Transverse colon (tissue), 4 donors: ENCODE measurements around the gene TNFSF13. TPM values are rescaled to one million over a fixed set of nuclear protein-coding genes. Genes with fewer than 3 reads are reported as not detected.
A peak's percentile ranks its signal among the peaks of the same experiment; 100 is the strongest.

Source experiments
- DNase-seq: peaks from one replicate; pipeline ENCODE4 v3.0.0-alpha.2; 2019
- H3K27ac ChIP-seq, 4 donors: fragments of 200-600 bp; sonication (generic); 2 replicates each; pipeline ENCODE4 v1.5.1; 2016 to 2018; ENCODE audit warnings: inconsistent platforms in 4 of 4
- H3K27me3 ChIP-seq: fragments of 200-600 bp; sonication (generic); 2 replicates; pipeline ENCODE4 v1.5.1; 2017; ENCODE audit warnings: inconsistent platforms
- H3K36me3 ChIP-seq, 4 donors: fragments of 200-600 bp; sonication (generic); 2 replicates each; pipeline ENCODE4 v1.5.1; 2017 to 2019; ENCODE audit warnings: inconsistent platforms in 4 of 4
- H3K4me1 ChIP-seq, 4 donors: fragments of 200-600 bp; sonication (generic); 2 replicates each; pipeline ENCODE4 v1.5.1; 2017 to 2020; ENCODE audit warnings: inconsistent platforms in 4 of 4
- H3K4me3 ChIP-seq, 4 donors: fragments of 200-600 bp; sonication (generic); 1 replicate in 1 of 4; 2 replicates in 3 of 4; pipeline versions ENCODE4 v1.5.1 to v1.6.1; 2017 to 2019; ENCODE audit warnings: inconsistent platforms in 4 of 4
- H3K9me3 ChIP-seq, 2 donors: fragments of 200-600 bp; sonication (generic); 2 replicates each; pipeline ENCODE4 v1.5.1; 2017 to 2019; ENCODE audit warnings: inconsistent platforms in 2 of 2
- EP300 ChIP-seq: sonication (generic); formaldehyde crosslinking; IDR thresholded peaks from one replicate; pipeline ENCODE4 v1.6.1; 2017; ENCODE audit warnings: antibody characterized with exemption, low read depth
- POLR2A ChIP-seq: fragments of 450-650 bp; IDR thresholded peaks from one replicate; pipeline ENCODE4 v1.6.1; 2016; ENCODE audit warnings: antibody characterized with exemption, mild to moderate bottlenecking, moderate library complexity
- POLR2AphosphoS5 ChIP-seq, 3 donors: sonication (generic); formaldehyde crosslinking; IDR thresholded peaks; one replicate each; pipeline ENCODE4 v1.6.1; 2016; ENCODE audit warnings: antibody characterized with exemption in 3 of 3
- WGBS, 2 donors: methylation state at CpG; one replicate each; pipeline ENCODE4 v1.1.5; 2018; ENCODE audit warnings: low coverage in 1 of 2; 5-methylcytosine and 5-hydroxymethylcytosine counted together
- in situ Hi-C, 4 donors: fragments of 200-750 bp; cut with MboI; loops; one replicate each; pipeline versions ENCODE4 v1.15.0 to v1.15.1; 2017; ENCODE audit warnings: low sequenced_read_pairs in 3 of 4, low pct_ligation_motif_present in 1 of 4, low pct_unique_long_range_greater_than_20kb in 1 of 4
- intact Hi-C: fragments of 100-400 bp; cut with DNase I; formaldehyde crosslinking; loops from one replicate; pipeline ENCODE4 v1.15.1; 2023; ENCODE audit warnings: low total_unique reads
- total RNA-seq, 4 donors: library from RNA; depleted of rRNA; stranded (reverse); fragments of >200 nt; gene quantifications; one replicate each; pipeline ENCODE4 v1.1.0, GENCODE V29; 2016
- TF ChIP-seq, protein P1 (sequence below), 5 experiments: fragments of 200-600 bp in 3 of 5; fragments of 450-650 bp in 2 of 5; sonication (generic) in 3 of 5; IDR thresholded peaks; 1 replicate in 2 of 5; 2 replicates in 3 of 5; pipeline ENCODE4 v1.5.1; 2016 to 2017; ENCODE audit warnings: antibody characterized with exemption in 5 of 5, inconsistent platforms in 3 of 5, mild to moderate bottlenecking in 2 of 5, moderate library complexity in 1 of 5

TNFSF13 gene, protein sequence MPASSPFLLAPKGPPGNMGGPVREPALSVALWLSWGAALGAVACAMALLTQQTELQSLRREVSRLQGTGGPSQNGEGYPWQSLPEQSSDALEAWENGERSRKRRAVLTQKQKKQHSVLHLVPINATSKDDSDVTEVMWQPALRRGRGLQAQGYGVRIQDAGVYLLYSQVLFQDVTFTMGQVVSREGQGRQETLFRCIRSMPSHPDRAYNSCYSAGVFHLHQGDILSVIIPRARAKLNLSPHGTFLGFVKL
- total RNA-seq = 10 to 100 TPM; 19.7 to 94.3 (median 59.8) TPM

DNA sequence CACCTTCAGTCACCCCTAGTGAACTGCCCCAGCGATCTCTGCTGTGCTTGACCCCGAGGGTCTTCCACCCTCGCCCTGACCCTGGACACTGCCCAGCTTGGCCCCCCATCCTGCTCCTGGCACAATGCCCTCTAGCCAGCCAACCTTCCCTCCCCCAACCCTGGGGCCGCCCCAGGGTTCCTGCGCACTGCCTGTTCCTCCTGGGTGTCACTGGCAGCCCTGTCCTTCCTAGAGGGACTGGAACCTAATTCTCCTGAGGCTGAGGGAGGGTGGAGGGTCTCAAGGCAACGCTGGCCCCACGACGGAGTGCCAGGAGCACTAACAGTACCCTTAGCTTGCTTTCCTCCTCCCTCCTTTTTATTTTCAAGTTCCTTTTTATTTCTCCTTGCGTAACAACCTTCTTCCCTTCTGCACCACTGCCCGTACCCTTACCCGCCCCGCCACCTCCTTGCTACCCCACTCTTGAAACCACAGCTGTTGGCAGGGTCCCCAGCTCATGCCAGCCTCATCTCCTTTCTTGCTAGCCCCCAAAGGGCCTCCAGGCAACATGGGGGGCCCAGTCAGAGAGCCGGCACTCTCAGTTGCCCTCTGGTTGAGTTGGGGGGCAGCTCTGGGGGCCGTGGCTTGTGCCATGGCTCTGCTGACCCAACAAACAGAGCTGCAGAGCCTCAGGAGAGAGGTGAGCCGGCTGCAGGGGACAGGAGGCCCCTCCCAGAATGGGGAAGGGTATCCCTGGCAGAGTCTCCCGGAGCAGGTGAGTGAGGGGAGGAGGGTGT, at the start of gene TNFSF13:
Gene TNFSF13, plus strand, starts transcription at position 207 of the 776 bp plus-strand sequence. Its CDS starts 290 bp downstream, at position 497.
- Histone ChIP-seq H3K36me3 (peaks cover 0 to 4% (median 0%) of the 10 kb centered on the region in 4 donors), H3K9me3 (no peaks in the 10 kb centered on the region), H3K4me1 (peaks cover 43 to 62% (median 60%) of the 10 kb centered on the region in 4 donors), H3K27ac (peak within 1 kb of the TSS; percentile 93 to 98 (median 98)), H3K27me3 (no peaks in the 10 kb centered on the region), H3K4me3 (peak within 1 kb of the TSS; percentile 15 to 98 (median 35))
- intact Hi-C loops (loop anchor here (5.0 to 10.0 kb wide), 2 partner anchors 41 to 204 kb away; partner anchors contain the start of genes KCTD11 and TMEM95), in situ Hi-C loops (no loop called here)
- peak in 1 of 3 donors; percentile 31 for TF ChIP-seq POLR2AphosphoS5 (IDR thresholded peaks at IDR 0.05)
- TF ChIP-seq, protein P1, sequence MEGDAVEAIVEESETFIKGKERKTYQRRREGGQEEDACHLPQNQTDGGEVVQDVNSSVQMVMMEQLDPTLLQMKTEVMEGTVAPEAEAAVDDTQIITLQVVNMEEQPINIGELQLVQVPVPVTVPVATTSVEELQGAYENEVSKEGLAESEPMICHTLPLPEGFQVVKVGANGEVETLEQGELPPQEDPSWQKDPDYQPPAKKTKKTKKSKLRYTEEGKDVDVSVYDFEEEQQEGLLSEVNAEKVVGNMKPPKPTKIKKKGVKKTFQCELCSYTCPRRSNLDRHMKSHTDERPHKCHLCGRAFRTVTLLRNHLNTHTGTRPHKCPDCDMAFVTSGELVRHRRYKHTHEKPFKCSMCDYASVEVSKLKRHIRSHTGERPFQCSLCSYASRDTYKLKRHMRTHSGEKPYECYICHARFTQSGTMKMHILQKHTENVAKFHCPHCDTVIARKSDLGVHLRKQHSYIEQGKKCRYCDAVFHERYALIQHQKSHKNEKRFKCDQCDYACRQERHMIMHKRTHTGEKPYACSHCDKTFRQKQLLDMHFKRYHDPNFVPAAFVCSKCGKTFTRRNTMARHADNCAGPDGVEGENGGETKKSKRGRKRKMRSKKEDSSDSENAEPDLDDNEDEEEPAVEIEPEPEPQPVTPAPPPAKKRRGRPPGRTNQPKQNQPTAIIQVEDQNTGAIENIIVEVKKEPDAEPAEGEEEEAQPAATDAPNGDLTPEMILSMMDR (IDR thresholded peaks at IDR 0.05) = no peak
- peak; percentile 75 for DNase-seq
- WGBS, 2 donors = 3 to 29% methylated on average over 5 to 16 of the region's 16 CpGs

DNA sequence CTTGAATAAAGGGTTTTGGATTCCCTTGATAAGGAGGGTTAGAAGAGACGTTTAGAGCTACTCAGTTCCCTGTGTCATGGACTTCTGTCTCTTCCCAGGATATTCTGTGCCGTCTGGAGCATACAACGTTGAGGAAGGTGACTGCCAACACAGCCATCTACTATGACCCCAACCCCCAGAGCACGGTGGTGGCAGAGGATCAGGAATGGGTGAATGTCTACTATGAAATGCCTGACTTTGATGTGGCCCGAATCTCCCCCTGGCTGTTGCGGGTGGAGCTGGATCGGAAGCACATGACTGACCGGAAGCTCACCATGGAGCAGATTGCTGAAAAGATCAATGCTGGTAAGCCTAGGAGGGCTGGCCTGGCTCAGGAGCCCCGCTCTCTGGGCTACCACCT, 49.7 kb upstream of the TNFSF13 start:
- no peak overlapping the region for H3K27ac ChIP-seq
- intact Hi-C loops = no loop called here
- H3K36me3 ChIP-seq = peaks cover 0 to 68% (median 32%) of the 10 kb centered on the region in 4 donors
- no peak overlapping the region for H3K4me3 ChIP-seq
- no peaks in the 10 kb centered on the region for H3K27me3 ChIP-seq
- WGBS, 2 donors = 85 to 96% methylated on average over 5 to 9 of the region's 9 CpGs
- peaks cover 0 to 7% (median 0%) of the 10 kb centered on the region in 4 donors for H3K4me1 ChIP-seq
- H3K9me3 ChIP-seq = no peaks in the 10 kb centered on the region
- no peak for DNase-seq
- in situ Hi-C loops = no loop called here
- TF ChIP-seq POLR2A (no peak), POLR2AphosphoS5 (IDR thresholded peaks at IDR 0.05) (no peak), EP300 (no peak)
- TF ChIP-seq, protein P1 (IDR thresholded peaks at IDR 0.05) = no peak

DNA sequence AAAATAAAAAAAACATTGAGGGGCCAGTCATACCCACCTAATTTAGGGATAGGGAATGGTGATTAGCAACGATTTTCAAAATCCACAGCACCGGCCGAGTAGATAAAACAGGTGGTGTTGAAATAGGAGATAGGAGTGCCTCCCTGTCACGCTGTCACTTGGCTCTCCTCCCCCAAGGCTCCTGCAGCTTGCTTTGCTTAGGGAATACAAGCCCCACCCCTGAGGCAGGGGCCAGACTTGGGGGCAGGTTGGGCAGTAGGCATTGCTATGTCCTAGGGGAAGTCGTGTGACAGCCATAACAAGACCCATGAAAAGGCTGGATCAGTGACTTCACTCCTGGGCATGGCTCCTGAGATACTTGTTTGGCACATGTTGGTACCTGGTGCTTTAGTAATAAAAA, 48.6 kb upstream of the TNFSF13 start:
- 75 to 85% methylated on average over 2 to 5 of the region's 5 CpGs for WGBS, 2 donors
- intact Hi-C loops = no loop called here
- H3K36me3 ChIP-seq = peaks cover 0 to 66% (median 30%) of the 10 kb centered on the region in 4 donors
- no peak for TF ChIP-seq POLR2AphosphoS5 (IDR thresholded peaks at IDR 0.05)
- TF ChIP-seq POLR2A = no peak
- TF ChIP-seq, protein P1 (IDR thresholded peaks at IDR 0.05) = no peak
- no peak for TF ChIP-seq EP300
- no peak overlapping the region for H3K4me3 ChIP-seq
- no peaks in the 10 kb centered on the region for H3K9me3 ChIP-seq
- no peaks in the 10 kb centered on the region for H3K27me3 ChIP-seq
- in situ Hi-C loops = no loop called here
- H3K27ac ChIP-seq = no peak overlapping the region
- no peak for DNase-seq
- H3K4me1 ChIP-seq = peaks cover 0 to 8% (median under 1%) of the 10 kb centered on the region in 4 donors

DNA sequence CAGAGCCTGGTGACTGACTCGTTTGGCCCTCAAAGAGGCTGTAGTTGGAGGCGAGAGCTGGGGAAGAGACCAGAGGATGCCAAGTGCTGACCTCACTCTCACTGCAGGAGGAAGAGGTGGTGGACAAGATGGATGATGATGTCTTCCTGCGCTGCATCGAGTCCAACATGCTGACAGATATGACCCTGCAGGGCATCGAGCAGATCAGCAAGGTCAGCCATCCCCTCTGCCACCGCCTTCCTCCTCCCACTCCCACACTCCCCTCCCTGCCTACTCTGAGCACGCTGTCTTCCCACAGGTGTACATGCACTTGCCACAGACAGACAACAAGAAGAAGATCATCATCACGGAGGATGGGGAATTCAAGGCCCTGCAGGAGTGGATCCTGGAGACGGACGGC, 47.4 kb upstream of the TNFSF13 start:
- TF ChIP-seq EP300 (no peak), POLR2AphosphoS5 (IDR thresholded peaks at IDR 0.05) (no peak), POLR2A (no peak)
- TF ChIP-seq, protein P1 (IDR thresholded peaks at IDR 0.05) = no peak
- Histone ChIP-seq H3K36me3 (peaks cover 0 to 56% (median 25%) of the 10 kb centered on the region in 4 donors), H3K4me3 (no peak overlapping the region), H3K27ac (no peak overlapping the region), H3K27me3 (no peaks in the 10 kb centered on the region), H3K4me1 (peaks cover 0 to 13% (median 9%) of the 10 kb centered on the region in 4 donors), H3K9me3 (no peaks in the 10 kb centered on the region)
- WGBS, 2 donors = 57 to 85% methylated on average over 4 to 10 of the region's 10 CpGs
- DNase-seq = no peak
- intact Hi-C loops (no loop called here), in situ Hi-C loops (no loop called here)
